GM21390 (cell line): ENCODE data around the gene PLXNB2.
"Not testable (repeated sequence)": the region's sequence is repeated elsewhere in the genome, so short reads cannot be mapped to it uniquely, and the experiment has no call there.

Experiments
- ATAC-seq: cut with Tn5 transposase; IDR thresholded peaks from one replicate; pipeline ENCODE4 v1.9.1; 2021; ENCODE audit not compliant: unreplicated experiment

PLXNB2 gene

DNA sequence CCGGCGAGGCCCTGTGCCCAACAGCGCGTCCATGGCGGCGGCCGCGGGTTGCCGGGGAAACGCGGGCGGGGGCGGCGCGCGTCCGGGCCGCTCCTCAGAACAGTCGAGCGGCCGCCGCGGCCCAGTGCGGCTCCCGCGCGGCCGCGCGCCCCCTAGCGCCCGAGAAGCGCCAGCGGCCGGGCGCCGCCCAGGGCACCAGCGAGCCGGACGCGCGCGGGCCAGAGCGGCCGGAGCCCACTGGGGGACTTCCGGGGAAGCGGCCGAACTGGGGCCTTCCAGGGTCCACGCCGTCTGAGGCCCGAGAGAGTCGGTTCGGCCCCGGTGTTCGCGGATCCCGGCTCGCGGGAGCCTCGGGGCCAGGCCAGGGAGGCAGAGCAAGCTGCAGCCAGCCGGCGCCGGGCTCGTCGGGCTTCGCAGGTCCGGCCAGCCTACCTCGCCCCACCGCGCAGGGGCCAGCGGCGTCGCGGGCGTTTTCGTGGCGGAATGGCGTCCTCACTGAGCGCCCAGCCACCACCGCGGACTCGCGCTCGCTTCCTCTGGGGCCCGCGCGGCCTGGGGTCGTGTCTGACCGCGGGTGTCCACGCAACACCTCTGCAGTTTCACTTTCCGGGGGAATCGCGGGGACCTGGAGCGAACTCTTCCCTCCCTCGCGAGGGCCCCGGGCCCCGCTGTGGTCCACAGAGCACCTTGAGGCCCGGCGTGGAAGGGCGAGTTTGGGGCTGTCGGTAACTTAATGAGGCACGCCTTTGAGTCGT lies 19.7 kb upstream of the PLXNB2 start, which contains the start of gene DENND6B:
Gene DENND6B (minus strand): TSS at position 57 of the 755 bp plus-strand sequence. CDS start 24 bp downstream, at position 33.
- peak; percentile 82 for ATAC-seq

DNA sequence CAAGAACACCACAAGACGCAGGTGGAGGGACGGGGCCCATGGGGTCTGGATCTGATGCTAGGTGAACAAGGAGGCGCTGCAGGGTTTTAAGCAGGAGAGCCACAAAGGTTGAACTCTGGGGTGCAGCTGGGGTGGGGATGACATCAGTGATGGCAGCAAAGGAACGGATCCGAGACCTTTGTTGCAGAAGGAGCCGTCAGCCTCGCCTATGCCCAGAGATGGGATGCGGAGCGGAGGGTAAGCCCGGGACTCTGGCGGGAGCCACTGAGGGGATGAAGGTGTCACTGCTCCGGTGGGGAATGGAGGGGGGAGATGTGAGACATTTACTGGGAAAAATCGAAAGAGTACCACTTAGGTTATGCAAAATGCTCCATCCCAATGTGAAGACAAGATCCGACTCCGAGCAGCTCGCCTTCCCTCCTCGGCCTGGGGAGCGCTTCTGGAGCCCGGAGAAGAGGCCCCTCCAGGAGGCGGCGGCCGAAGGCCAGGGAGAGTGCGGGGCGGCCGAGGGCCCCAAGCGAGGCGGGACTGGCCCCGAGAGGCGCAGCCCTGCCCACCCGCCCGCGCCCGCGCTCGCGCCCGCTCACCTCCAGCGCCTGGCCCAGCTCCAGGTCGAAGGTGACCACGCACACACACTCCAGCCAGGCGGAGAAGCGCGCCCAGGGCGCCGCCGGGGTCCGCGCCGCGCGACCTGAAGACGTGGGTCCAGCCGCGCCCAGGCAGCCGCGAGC lies 18.9 kb upstream of the PLXNB2 start:
- no peak for ATAC-seq

DNA sequence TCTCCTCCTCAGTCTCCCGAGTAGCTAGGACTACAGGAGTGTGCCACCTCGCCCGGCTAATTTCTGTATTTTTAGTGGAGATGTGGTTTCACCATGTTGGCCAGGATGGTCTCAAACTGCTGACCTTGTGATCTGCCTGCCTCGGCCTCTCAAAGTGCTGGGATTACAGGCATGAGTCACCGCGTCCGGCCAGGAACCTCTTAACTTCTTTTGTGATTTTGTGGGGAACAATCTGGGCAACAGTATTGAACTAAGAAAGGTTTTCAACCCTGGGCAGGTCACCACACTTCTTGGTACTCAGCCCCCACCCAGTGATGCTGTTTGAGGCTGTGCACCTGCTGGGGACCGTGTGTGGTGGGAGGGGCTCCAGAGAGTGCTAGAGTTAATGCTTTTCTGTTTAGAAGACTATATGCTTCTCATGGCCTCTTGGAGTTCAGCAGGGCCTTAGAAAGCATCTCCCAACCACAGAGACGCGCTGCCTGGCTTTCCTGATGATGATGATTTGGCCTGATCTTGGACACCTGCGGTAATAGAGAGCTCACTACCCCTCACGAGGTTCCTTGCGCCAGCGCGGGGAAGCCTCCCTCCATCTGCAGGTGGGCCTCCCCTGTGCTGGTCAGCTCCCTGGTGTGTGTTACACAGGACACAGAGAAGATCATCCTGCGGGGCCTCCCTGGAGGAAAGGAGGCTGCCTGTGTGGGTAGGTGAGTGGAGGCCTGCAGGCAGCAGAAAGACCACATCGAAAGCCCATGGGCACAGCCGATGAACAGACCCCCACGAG lies 18.2 kb upstream of the PLXNB2 start:
- no peak for ATAC-seq

DNA sequence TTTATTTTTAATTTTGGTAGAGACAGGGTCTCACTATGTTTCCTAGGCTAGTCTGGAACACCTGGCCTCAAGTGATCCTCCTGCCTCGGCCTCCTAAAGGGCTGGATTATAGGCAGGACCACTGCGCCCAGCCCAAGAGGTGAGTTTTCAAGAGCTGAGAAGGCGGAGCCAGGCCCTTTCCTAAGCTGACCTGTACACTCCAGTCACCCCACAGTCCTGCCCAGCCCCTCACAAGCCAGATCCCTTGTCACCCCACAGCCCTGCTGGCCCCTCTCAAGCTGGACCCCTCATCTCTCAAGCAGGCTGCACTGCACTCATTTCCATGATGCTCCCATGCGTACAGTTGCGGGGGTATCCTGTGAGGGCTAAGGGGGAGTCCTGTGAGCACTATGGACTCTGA lies 16.5 kb upstream of the PLXNB2 start:
- no peak for ATAC-seq

DNA sequence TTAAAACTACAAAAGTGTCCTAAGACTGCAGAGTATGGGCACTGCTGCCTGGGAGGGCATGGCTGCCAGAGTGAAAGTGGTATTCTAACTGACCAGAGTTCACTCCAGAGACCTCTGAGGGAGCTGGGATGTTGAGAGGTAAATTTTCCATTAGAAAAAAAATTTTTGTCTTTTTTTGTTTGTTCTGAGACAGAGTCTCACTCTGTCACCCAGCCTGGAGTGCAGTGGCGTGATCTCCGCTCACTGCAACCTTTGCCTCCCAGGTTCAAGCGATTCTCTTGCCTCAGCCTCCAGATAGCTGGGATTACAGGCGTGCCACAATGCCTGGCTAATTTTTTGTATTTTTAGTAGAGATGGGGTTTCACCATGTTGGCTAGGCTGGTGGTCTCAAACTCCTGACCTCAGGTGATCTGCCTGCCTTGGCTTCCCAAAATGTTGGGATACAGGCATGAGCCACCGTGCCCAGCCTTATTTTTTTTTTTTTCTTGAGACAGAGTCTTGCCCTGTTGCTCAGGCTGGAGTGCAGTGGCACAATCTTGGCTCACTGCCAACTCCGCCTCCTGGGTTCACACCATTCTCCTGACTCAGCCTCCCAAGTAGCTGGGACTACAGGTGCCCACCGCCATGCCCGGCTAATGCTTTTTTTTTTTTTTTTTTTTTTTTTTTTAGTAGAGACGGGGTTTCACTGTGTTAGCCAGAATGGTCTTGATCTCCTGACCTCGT lies 15.1 kb upstream of the PLXNB2 start:
- ATAC-seq, result not testable (repeated sequence)

DNA sequence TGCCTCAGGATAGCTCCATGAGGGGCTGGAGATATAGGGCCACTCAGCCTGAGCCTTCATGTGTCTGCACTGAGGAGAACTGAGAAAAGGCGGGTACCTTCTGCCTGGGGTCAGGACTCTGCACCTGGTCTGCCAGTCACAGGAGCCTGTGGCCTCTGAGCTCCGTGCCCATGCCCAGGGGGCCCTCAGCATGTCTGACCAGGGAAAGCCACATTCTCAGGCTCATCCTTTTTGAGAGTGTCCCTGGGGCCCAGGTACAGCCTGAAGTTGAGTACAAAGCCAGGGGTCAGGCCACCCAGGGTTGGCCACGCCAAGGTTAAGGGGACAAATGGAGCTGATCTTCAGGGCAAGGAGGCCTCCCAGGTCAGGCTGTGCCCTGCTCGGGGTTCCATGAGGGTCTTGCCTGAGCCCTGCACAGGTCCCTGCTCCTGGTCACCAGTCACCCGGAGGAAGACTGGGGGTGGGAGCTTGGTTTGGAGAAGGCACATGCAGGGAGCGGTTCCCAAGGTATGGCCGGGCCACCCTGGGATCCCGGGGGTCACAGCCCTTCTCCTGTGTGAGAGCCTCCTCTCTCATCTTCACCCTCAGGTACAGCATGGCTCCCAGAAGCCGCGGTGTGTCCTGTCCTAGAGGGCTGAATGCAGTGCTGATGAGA lies 13.4 kb upstream of the PLXNB2 start:
- ATAC-seq, result no peak

DNA sequence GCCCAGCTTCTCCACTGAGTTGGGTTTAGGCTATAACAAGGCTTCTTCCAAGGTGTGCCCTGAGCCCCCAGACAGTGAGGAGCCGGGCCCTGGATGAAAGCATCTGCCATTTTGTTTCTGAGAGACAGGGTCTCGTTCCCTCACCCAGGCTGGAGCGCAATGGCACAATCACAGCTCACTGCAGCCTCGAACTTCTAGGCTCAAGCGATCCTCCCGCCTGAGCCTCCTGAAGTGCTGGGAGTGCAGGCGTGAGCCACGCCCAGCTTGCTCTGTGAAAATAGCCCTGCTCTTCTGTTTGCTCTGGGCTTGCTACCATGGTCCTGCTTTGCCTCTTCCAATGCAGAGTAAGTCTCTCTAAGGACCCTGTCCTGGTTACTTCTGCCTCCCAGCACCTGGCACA lies 12.7 kb upstream of the PLXNB2 start:
- no peak for ATAC-seq

DNA sequence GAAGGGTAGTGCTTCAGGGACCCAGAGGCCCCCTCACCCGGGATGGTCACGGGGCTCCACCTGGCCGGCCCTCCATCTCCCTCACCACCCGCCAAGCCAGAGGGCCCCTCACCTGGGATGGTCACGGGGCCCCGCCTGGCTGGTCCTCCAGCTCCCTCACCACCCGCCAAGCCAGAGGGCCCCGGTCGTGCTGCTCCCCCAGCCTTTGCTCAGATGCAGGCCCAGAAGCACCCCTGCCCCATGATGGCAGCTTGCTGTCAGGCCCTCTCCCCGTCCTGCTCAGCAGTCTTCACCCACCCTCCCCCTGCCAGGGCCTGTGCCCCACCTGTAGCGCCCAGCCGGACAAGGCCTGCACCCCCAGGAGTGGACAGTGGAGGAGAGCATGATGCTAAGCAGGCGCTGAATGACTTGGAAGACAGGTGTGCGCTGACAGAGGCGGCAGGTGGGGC lies 12.1 kb upstream of the PLXNB2 start:
- ATAC-seq, result no peak

DNA sequence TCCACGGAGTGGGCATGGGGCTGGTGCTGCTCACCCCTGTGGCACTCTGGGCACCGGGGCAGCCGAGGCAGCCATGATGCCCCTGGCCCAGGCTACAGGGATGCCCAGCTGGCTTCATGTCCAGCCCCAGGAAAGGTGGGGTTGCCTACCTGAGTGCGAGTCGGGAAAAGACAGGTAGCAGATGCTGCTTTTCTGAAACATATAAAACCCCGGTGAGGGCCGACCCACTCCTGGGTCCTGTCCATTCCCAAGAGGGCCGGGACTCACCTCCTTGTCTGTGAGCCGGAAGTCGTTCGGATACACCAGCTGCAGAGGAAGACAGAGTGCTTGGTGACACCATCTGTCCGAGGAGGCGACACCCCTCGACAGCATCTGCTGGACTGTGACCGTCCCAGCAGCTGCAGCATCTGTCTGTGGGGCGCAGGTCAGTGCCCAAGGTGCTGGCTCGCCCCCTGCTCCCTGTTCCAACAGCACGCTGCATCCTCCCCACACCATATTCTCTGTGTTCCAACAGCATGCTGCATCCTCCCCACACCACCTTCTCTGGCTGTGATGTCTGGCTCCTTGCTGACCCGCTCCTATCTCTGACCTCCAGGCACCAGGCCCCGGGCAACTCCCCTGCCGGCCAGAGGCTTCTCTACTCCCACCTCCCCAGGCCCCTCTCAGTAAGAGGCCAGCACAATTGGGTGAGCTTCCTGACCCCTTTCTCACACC lies 11.4 kb upstream of the PLXNB2 start:
- no peak for ATAC-seq

DNA sequence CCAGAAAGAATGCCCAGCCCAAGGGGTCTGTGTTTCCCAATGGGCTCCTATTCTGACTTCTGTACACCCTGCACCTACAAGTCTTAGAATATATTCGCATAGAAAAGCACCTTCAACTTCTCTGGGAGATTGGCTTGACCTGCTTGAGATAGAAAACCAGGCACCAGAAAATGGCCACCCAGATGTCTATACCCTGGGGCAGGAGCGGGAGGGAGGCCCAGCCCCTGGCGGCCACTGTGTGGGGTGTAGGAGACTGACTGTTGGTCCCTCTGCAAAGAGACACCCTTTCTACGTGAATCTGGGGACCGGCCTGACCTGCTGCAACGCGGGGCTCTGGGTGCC lies 10.9 kb upstream of the PLXNB2 start:
- ATAC-seq, result no peak

DNA sequence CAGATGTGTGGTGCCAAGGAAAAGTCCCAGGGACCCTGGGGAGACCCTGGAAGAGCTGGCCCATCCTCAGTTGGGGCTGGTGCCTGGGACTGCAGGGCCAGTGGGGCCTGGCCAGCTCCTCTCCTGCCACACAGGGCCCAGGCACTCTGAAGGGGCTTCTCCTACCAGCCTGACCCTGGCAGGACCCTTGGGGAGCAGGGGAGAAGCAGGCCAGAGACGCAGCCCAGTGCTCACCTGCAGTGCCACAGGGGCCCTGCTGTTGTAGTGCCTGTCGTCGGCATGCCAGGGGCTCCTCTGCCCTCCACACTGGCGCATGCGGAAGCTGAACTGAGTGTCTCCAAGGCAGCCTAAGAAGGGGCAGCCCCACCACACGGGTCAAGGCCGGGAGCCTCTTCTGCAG lies 10.2 kb upstream of the PLXNB2 start:
- ATAC-seq, result no peak

DNA sequence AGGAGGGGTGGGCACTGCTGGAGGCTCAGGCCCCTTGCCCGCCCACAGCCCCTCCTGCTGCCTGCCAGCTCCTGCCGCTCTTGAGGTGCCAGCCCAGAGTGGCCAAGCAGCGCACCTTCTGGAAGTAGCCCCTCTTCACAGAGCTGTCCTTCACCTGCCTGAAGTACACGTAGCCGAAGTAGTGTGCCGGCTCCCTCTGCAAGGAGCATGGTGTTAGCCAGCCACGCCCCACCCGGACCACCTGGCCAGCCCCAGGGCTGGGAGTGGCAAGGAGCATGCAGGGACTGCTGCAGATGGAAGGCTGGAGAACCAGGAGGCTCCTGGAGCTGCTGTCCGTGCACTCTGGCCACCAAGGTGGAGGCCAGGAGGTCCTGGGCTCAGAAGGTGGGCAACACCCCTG lies 9.7 kb upstream of the PLXNB2 start:
- no peak for ATAC-seq

DNA sequence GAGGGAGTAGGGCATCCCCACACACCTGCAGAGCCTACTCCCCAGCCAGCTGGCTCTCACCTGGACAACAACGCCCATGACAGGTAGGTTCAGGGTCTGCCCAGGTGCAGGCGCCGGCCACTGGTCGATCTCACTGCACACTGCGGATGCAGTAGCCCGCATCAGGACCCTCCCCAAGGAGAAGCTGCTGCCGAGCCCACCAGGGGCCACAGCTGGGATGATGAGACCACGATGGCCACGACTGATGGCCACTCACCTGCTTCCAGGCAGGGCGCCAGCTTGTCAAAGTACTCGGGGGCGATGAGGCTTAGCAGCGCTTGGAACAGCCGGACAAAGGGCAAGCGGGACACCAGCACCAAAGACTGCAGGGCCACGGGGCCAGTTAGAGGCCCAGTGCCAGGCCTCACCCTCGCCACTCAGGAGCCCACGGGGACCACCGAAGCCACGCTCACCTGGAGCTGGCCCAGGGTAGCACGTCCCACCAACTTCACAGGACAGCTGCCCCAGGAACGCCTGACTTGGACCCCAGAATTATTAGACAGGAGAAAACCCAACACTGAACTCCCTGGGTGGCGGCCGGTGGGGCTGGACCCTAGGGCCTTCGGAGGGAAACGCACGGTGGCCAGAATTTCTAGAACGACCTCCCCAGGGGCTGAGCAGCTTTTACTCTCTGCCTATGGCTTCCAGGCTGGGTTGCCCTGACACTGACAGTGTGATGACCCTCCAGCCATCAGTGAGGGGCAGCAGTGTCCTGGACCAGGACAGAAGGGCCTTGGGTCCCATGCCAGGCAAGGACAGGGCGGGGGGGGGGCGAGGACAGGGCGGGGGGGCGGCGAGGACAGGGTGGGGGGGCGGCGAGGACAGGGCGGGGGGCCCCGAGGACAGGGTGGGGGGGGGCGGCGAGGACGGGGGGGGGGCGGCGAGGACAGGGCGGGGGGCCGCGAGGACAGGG lies 8.9 kb upstream of the PLXNB2 start:
- ATAC-seq, result no peak

DNA sequence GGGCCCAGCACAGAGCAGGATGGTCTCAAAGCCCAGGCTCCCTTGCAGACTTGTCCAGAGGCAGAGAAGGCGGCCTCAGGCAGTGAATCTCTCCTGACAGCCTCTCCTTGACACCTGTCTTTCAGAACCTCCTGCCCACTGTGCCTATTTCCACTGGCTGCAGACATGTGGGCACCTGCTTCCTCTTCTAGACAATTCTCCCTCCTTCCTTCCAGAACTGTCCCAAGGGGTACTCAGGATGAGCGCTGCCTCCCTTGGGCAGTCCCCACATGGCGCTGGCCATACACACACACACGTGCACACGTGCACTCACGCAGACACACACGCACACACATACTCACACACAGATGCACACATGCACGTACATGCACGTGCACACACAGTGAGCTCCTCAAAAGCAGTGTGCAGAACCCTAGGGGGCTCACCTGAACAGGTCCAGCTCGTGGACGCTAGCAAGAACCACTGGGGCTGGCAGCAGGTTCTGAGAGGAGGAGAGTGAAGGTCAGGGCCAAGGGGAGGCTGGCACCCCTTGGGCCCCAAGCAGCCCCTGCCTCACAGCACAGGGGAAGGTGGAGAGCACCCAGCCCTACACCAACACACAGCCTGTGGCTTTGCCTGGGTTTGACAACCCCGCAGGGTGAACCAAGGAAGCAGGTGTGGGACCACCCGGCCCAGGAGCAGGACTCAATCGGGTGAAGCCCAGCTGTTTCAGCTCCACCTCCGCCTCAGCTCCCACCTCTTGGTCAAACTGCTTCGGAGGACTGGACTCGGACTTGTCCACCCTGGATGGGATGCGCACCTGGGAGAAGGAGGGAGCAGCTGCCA lies 8.1 kb upstream of the PLXNB2 start:
- ATAC-seq, result no peak

DNA sequence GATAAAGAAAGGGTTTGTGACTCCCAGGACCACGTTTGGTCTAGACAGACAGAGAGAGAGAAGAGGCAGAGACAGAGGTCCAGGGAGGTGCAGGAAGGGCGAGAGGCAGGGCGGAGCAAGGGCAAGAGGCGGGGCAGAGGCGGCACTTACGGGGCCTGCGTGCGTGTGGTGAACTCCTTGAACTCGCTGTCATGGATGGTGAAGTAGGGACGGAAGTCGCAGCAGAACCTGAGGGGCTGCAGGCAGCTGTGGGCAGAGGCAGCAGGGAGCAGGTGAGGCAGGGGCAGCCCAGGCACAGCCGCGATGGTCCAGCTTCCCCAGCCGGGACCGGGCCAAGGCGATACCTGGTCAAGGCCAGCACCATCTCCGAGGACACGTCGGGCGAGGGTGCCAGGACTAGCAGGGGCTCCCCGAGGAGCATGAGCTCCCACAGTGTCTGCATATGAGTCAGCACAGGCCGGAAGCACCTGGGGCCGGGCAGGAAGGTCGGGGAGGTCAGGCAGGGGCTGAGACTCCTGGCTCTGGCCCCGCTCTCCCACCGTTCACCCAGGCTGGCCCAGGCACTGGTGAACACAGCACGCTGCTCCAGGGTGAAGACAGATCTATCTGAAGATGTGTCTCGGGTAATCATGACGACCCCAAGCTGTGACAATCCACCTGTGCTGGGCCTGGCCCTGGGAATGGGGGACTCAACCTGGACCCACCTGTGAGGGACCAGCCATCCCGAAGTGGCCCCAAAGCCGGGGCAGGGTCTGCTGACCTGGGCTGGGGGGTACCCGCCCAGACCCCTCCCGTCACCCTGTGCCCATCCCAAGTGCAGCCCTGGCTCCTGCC lies 7.2 kb upstream of the PLXNB2 start:
- peak; percentile 77 for ATAC-seq

DNA sequence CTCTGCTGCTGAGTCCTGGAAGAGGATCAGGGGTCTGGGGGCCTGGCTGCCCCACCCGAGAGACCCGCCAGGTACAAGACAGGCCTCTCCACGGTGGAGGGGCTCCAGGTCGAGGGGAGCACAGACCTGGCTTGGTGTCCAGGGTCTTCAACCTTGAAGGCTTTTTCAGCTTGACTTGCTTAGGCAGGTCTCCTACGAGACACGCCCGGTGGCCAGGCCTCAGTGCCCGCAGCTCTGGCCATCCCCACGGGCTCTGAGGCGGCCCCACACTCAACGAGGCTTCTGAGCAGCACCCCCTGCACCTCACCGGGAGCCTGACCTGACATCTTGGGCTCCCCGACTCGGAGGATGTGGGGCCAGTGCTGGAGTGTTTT lies 6.6 kb upstream of the PLXNB2 start:
- no peak for ATAC-seq

DNA sequence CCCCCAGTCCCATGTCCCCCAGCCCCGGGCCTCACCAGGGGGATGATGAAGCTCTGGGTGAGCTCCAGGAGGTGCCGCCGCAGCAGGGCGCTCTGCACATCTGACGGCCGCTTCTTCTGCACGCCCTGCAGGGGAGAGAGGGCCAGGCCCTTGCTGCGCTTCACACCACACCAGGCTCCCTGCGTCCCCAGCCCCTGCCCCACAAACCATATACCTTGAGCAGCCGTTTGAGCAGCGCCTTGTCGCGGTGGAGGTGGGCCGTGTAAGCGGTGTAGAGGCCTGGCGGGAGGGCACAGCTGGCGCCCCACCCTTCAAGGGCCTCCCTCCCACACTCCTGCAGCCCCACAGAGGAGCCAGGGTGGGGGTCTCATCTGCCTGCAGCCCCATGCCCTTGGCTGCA lies 6.2 kb upstream of the PLXNB2 start:
- no peak for ATAC-seq
